Aorta (tissue), 5 donors: ENCODE results near the gene MMP24OS. TPM values are rescaled to one million over a fixed set of nuclear protein-coding genes. Genes with fewer than 3 reads are reported as not detected.

ENCODE experiments used
- ATAC-seq: fragments of 200-7000 bp; cut with Tn5 transposase; one replicate; pipeline ENCODE4 v1.9.1; 2022; ENCODE audit warnings: moderate library complexity; ENCODE audit not compliant: low FRiP score
- DNase-seq, 2 donors: peaks; one replicate each; pipeline ENCODE4 v3.0.0-alpha.2; 2020
- H3K27ac ChIP-seq, 2 donors: one replicate each; pipeline ENCODE4 v1.5.1; 2013; ENCODE audit warnings: low read length in 2 of 2, mild to moderate bottlenecking in 2 of 2, moderate library complexity in 2 of 2, control low read depth in 1 of 2, inconsistent platforms in 1 of 2, low read depth in 1 of 2
- H3K27me3 ChIP-seq, 2 donors: one replicate each; pipeline ENCODE4 v1.6.1; 2013; ENCODE audit warnings: control low read depth in 1 of 2, low read length in 1 of 2, mild to moderate bottlenecking in 1 of 2, moderate library complexity in 1 of 2; ENCODE audit not compliant: insufficient read depth in 2 of 2, control insufficient read depth in 1 of 2
- H3K36me3 ChIP-seq, 2 donors: one replicate each; pipeline ENCODE4 v1.6.1; 2013; ENCODE audit warnings: control low read depth in 1 of 2, low read length in 1 of 2, mild to moderate bottlenecking in 1 of 2; ENCODE audit not compliant: insufficient read depth in 2 of 2, control insufficient read depth in 1 of 2
- H3K4me1 ChIP-seq, 2 donors: one replicate each; pipeline ENCODE4 v1.6.1; 2013; ENCODE audit warnings: low read length in 2 of 2, control low read depth in 1 of 2, mild to moderate bottlenecking in 1 of 2, moderate library complexity in 1 of 2; ENCODE audit not compliant: insufficient read depth in 2 of 2, control insufficient read depth in 1 of 2
- H3K4me3 ChIP-seq, 2 donors: one replicate each; pipeline ENCODE4 v1.5.1; 2013; ENCODE audit warnings: low read length in 2 of 2, control low read depth in 1 of 2, mild to moderate bottlenecking in 1 of 2
- H3K9me3 ChIP-seq: one replicate; pipeline ENCODE4 v1.6.1; 2013; ENCODE audit warnings: mild to moderate bottlenecking, low read length; ENCODE audit not compliant: control insufficient read depth
- WGBS, 2 donors: extraction: QIAGEN DNeasy Blood & Tissue Kit; methylation state at CpG; one replicate each; pipeline ENCODE4 v1.1.7; 2013; 5-methylcytosine and 5-hydroxymethylcytosine counted together
- intact Hi-C, 2 donors: fragments of 100-400 bp; cut with DNase I; formaldehyde crosslinking; loops; one replicate each; pipeline versions ENCODE4 v1.14.2 to v1.15.0; 2022
- long read RNA-seq, 2 donors: library from polyadenylated mRNA; unstranded; transcript quantifications; one replicate each; pipeline ENCODE4 v2.0.0, GENCODE V29; 2020 to 2021
- polyA plus RNA-seq, 2 donors: library from polyadenylated mRNA; stranded (reverse); fragments of 200-250 nt; gene quantifications; one replicate each; pipeline ENCODE4 v1.2.3, GENCODE V29; 2013
- total RNA-seq, 2 donors: library from RNA; stranded (reverse); fragmentation: NEBNext Ultra II Directional; extraction: Animal tissue kit (Norgen Biotek cat#: 25700); gene quantifications; one replicate each; pipeline ENCODE4 v1.2.1, GENCODE V29; 2021
- donor health status: healthy with polysubstance abuse.
- donor health status: Bipolar disorder and iron deficiency.
- donor health status: DM: no; HTN: no; CAD: no.
- donor health status: DM: no; HTN: no; CAD: no.
- donor health status: DM: yes; HTN: yes; CAD: no.

The MMP24OS gene
- total RNA-seq (10 to 100 TPM; 58.6 to 79.2 TPM), polyA plus RNA-seq (10 to 100 TPM; 50.8 to 61.4 TPM)
- long read RNA-seq, donor 1, partial matches to known transcripts: 23 of 27 reads
- long read RNA-seq, donor 1, other reads (novel, unspliced or antisense): 3 of 27 reads
- long read RNA-seq, donor 2, transcript MMP24OS-201 (2 exons, 867 nt): major isoform, 7 of 17 reads
- long read RNA-seq, donor 2, partial matches to known transcripts: 3 of 17 reads
- long read RNA-seq, donor 2, other reads (novel, unspliced or antisense): 4 of 17 reads

- intact Hi-C loops: loop anchor here in 1 of 2 donors (5.0 to 10.0 kb wide), 2 partner anchors 130 to 183 kb away; partner anchors contain the start of genes EDEM2 and TRPC4AP
- ATAC-seq: peak; percentile 96
Observed at GRCh38 chr20:35277531-35278395, at the start of gene MMP24OS. MMP24OS (minus strand) TSS chr20:35278122; CDS start chr20:35277929, 193 bp downstream.

GRCh38 chr20:35327074-35327976 lies 49.4 kb upstream of the MMP24OS start:
- peak; percentile 29 for ATAC-seq

More at GRCh38 chr20:35277531-35278395, at the start of gene MMP24OS:
- Histone ChIP-seq H3K4me3 (peak within 1 kb of the TSS; percentile 54 to 65), H3K27ac (peak within 1 kb of the TSS; percentile 51 to 93), H3K27me3 (no peaks in the 10 kb centered on the region), H3K36me3 (no peaks in the 10 kb centered on the region), H3K9me3 (no peaks in the 10 kb centered on the region), H3K4me1 (no peaks in the 10 kb centered on the region)
- 0 to 1% methylated on average over 55 to 76 of the region's 76 CpGs for WGBS, 2 donors
- peak; percentile 95 to 96 for DNase-seq

GRCh38 chr20:35326740-35327073 lies 48.8 kb upstream of the MMP24OS start:
- peaks cover 0 to 2% of the 10 kb centered on the region in 2 donors for H3K4me1 ChIP-seq
- H3K36me3 ChIP-seq: no peaks in the 10 kb centered on the region
- H3K27me3 ChIP-seq: no peaks in the 10 kb centered on the region
- DNase-seq: no peak
- H3K9me3 ChIP-seq: no peaks in the 10 kb centered on the region
- intact Hi-C loops: no loop called here
- no peak overlapping the region for H3K27ac ChIP-seq
- WGBS, 2 donors: 78 to 83% methylated on average over 3 of the region's 3 CpGs
- ATAC-seq: no peak
- H3K4me3 ChIP-seq: no peak overlapping the region

More at GRCh38 chr20:35327074-35327976, 49.4 kb upstream of the MMP24OS start:
- whole genome bisulfite sequencing, 2 donors: 93 to 96% methylated on average over 4 of the region's 4 CpGs
- H3K27ac ChIP-seq: no peak overlapping the region
- H3K4me3 ChIP-seq: no peak overlapping the region
- no peaks in the 10 kb centered on the region for H3K27me3 ChIP-seq
- H3K4me1 ChIP-seq: peaks cover 0 to 2% of the 10 kb centered on the region in 2 donors
- no peaks in the 10 kb centered on the region for H3K36me3 ChIP-seq
- DNase-seq: no peak
- intact Hi-C loops: no loop called here
- H3K9me3 ChIP-seq: no peaks in the 10 kb centered on the region

- no peak for ATAC-seq
- H3K36me3 ChIP-seq: no peaks in the 10 kb centered on the region
- H3K27me3 ChIP-seq: no peaks in the 10 kb centered on the region
- intact Hi-C loops: no loop called here
- no peaks in the 10 kb centered on the region for H3K9me3 ChIP-seq
- DNase-seq: no peak
- no peaks in the 10 kb centered on the region for H3K4me1 ChIP-seq
- no peak overlapping the region for H3K27ac ChIP-seq
- WGBS, 2 donors: 81 to 83% methylated on average over 11 of the region's 11 CpGs
- H3K4me3 ChIP-seq: no peak overlapping the region
Observed at GRCh38 chr20:35326021-35326739, 48.3 kb upstream of the MMP24OS start.

GRCh38 chr20:35325401-35325800 lies 47.5 kb upstream of the MMP24OS start:
- no peaks in the 10 kb centered on the region for H3K9me3 ChIP-seq
- no peak for DNase-seq
- no peak overlapping the region for H3K27ac ChIP-seq
- no peaks in the 10 kb centered on the region for H3K27me3 ChIP-seq
- intact Hi-C loops: no loop called here
- 88 to 90% methylated on average over 6 of the region's 6 CpGs for WGBS, 2 donors
- no peaks in the 10 kb centered on the region for H3K36me3 ChIP-seq
- H3K4me1 ChIP-seq: no peaks in the 10 kb centered on the region
- no peak for ATAC-seq
- no peak overlapping the region for H3K4me3 ChIP-seq

- DNase-seq: no peak
- no peaks in the 10 kb centered on the region for H3K9me3 ChIP-seq
- H3K4me3 ChIP-seq: no peak overlapping the region
- WGBS, 2 donors: 96 to 98% methylated on average over 3 of the region's 3 CpGs
- no peak overlapping the region for H3K27ac ChIP-seq
- H3K36me3 ChIP-seq: no peaks in the 10 kb centered on the region
- no peaks in the 10 kb centered on the region for H3K4me1 ChIP-seq
- intact Hi-C loops: no loop called here
- H3K27me3 ChIP-seq: no peaks in the 10 kb centered on the region
- ATAC-seq: no peak
Observed at GRCh38 chr20:35320396-35321126, 42.6 kb upstream of the MMP24OS start.

- Histone ChIP-seq H3K9me3 (no peaks in the 10 kb centered on the region), H3K36me3 (no peaks in the 10 kb centered on the region), H3K4me3 (no peak overlapping the region), H3K27ac (no peak overlapping the region), H3K4me1 (no peaks in the 10 kb centered on the region), H3K27me3 (no peaks in the 10 kb centered on the region)
- no peak for ATAC-seq
- DNase-seq: no peak
- intact Hi-C loops: no loop called here
Observed at GRCh38 chr20:35319871-35320197, 41.9 kb upstream of the MMP24OS start.
